Measurements from ENCODE around the gene ATP6V0D1.
"Not testable (repeated sequence)": the region's sequence is repeated elsewhere in the genome, so short reads cannot be mapped to it uniquely, and the experiment has no call there.

The ATP6V0D1 gene

DNA sequence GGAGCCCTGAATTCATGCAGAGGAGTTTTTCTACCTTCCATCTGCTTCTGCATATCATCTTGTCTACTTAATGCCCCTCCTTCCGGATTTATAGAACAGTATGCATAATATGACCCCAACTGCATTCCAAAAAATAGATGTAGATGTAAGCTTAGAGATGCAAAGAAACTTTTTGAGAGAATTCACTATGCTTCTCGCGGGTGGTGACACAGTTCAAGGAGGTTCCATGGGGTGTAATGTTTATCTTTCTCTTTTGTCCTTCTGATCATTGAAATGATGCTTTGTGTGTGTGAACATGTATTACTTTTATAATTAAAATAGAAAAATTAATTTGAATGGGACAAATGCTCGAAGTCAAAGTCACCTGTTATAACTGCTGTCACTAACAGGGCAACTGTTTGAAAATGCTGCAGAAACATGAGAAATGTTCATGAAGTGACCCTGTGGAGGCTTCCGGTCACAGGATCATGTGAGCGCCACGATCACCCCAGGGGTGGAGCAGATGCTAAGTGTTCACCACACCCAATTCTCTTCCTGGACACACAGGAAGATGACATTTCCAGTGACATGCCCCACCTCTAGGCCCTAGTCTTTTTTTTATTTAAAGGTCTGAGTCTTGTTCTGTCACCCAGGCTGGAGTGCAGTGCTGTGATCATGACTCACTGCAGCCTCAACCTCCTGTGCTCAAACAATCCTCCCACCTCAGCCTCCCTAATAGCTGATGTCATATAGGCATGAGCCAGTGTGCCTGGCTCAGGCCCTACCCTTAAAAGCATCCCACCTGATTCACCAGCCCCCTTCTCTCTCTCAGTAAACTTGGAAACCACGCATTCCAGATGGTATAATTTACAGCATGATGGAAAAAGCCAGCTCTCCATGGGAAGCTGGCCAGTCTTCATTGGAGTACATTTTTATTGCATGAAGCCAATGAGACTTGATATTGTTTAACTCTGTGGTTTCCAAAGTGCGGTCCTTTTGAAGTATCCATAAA is 23.4 kb upstream of the ATP6V0D1 start:
- peak; percentile 53 for DNase-seq (ENCODE audit: low spot score)

GRCh38 chr16:67499106-67499505 is 18.1 kb upstream of the ATP6V0D1 start:
- no peak for DNase-seq (ENCODE audit: low spot score)

GRCh38 chr16:67490335-67491096 is 9.6 kb upstream of the ATP6V0D1 start:
- no peak for DNase-seq (ENCODE audit: low spot score)

DNA sequence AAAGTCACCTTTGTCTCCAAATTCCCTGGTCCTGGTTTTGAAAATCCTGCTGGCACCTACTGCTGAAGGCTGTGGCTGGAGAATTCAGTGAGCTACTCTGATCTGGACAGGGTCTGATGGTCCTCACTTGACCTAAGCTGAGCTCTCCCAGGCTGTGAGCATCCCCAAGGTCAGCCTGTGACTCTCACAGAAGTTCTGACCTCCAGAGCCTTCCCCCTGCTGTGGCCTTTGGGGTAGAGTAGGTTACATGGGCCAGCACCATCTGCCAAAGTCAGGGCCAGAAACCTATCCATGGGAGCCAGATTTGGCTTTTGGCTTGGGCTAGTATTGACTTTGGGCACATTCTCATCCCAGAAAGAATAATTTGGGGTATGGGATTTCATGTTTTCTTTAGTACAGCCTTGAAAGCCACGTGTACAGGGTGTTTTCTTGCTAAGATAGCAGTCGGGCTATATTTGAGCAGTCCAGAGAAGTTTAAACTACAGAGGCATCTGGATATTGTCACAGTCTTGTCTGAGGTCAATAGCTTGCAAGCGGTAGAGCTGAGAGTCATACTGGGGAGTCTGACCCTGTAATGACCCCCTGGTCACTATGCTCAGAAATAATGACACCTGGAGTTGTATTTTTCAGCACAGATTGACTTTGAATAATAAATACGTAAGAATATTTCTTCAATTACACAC is 8.6 kb upstream of the ATP6V0D1 start:
- DNase-seq (ENCODE audit: low spot score) = no peak

DNA sequence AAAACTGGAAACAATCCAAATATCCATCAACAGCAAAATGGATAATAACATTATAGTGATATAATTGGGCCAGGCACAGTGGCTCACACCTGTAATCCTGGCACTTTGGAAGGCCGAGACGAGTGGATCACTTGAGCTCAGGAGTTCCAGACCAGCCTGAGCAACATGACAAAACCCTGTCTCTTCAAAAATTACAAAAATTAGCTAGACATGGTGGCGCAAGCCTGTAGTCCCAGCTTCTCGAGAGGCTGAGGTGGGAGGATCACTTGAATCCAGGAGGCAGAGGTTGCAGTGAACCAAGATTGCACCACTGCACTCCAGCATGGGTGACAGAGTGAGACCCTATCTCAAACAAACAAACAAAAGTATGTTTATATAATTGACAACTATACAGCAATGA is 6.6 kb upstream of the ATP6V0D1 start:
- not testable (repeated sequence) for DNase-seq (ENCODE audit: low spot score)

GRCh38 chr16:67486805-67487204 is 5.8 kb upstream of the ATP6V0D1 start:
- DNase-seq (ENCODE audit: low spot score) = no peak

DNA sequence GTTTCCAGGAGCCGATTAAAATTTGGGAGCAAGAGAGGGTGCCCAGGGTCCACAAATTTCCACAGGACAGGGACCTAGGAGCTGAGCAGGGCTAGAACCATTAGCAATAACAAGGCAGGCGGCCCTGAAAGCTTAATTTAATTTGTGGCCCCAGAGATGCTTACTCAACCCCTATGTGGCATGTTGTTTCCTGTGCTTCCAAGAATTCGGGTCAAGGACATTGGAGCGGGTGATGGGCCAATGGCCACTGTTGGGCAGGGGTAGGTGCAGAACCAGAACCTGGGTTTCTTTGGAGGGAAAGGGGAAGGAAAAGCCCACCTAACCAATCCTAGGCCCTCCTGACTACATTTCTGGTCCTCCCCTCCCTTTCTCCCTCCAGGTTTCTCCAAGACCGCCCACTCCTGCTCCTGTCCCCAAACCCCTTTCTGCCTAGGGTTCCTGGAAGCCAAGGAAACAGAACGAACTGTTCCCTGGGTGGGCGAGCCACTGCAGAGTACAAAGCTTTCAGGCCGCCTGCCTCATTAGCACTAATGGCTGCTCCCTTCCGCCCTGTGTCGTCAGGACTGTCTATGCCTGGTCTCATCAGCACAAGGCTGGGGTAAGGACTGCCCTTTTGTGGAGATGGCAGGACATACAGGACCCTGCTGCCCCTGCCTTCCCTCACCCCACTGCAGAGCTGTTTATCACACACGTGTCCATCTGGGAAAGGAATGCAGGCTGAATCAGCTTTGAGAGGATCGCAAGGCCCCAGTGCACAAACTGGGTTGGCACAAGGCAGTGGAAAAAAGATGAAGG is 3.0 kb upstream of the ATP6V0D1 start:
- DNase-seq (ENCODE audit: low spot score) = no peak

DNA sequence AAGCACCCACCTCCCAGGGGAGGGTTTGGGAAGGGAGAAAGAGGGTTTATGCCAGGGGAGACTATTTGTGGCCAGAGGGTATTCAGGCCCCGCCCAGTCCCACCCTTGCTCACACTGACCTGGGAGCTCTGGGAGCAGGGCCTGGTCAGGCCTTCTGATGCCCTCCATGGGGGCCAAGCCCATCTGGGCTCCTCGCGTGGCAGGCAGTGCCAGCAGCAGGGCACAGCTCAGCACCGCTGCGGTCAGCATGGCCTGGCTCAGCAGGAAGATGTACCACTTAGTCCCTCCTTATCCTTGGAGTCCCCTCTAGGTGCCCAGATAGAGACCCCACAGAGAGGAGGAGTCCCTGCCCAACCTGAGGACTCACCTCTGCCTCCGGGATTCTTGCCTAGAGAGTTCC is 2.2 kb upstream of the ATP6V0D1 start, which contains the start of gene AGRP:
TSS of gene AGRP (minus strand) at position 398 of the 400 bp plus-strand sequence. CDS start at position 249, 149 bp downstream.
- no peak for DNase-seq (ENCODE audit: low spot score)

GRCh38 chr16:67482233-67482924 is 1.4 kb upstream of the ATP6V0D1 start:
- no peak for DNase-seq (ENCODE audit: low spot score)

- peak; percentile 49 for DNase-seq (ENCODE audit: low spot score)
Measured at GRCh38 chr16:67481561-67482232, 740 bp upstream of the ATP6V0D1 start.

DNA sequence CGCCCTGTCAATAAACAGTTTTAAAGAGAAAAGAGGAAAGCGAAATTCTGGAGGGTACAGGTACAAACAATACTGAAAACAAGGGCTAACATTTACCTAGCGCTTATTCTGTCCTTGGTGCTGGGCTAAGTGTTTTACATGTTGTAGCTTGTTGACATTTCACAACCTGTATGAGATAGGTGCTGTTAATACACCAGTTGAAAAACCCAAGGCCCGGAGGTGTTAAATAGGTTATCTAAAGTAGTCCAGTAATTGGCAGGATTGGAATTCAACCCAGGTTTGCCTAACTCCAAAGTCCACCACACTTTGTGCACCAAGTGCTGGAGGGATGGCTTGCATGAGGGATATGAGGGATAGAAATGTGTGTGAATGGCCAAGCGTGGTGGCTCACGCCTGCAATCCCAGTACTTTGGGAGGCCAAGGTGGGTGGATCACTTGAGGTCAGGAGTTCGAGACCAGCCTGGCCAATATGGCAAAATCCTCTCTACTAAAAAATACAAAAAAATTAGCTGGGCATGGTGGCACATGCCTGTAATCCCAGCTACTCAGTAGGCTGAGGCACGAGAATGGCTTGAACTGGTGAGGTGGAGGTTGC is 2.9 kb downstream of the ATP6V0D1 start:
- DNase-seq (ENCODE audit: low spot score) = no peak

GRCh38 chr16:67474551-67475455 is 6.2 kb downstream of the ATP6V0D1 start:
- no peak for DNase-seq (ENCODE audit: low spot score)

GRCh38 chr16:67471758-67472384 is 9.1 kb downstream of the ATP6V0D1 start:
- DNase-seq (ENCODE audit: low spot score) = no peak

DNA sequence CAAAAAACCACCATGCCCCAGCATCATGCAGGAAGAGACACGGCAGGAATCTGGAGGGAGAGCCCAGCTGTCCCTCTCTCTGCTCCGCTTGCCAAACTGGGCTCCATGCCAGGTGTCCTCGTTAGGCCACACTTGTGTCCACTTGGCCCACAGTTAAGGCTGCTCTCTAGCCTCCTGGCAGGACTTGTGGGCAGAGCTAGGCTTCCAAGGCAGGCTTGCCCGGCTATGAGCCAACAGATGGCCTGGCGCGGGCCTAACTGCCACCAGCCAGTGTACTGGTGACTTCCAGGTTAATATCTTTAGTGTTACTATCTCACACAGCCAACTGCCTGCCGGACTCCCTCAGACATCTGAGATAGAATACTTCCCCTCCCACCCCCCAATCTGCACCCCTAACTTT is 10.6 kb downstream of the ATP6V0D1 start:
- peak; percentile 96 for DNase-seq (ENCODE audit: low spot score)

DNA sequence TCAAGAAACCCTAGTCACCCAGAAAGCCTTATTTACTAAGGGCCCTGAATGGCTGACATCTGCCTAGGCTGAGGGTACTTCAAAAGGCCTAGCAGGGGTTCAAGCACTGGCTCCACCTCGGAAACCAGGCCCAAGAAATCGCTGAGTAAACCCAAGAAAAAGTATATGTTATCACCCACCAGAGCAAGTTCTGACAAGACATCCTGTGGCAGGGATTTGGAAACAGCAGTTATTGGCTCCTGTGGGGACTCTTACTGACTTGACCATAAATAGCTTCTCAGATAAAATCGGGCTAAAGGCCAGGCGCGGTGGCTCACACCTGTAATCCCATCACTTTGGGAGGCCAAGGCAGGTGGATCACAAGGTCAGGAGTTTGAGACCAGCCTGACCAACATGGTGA is 12.2 kb downstream of the ATP6V0D1 start:
- no peak for DNase-seq (ENCODE audit: low spot score)

GRCh38 chr16:67466581-67466980 is 14.4 kb downstream of the ATP6V0D1 start:
- DNase-seq (ENCODE audit: low spot score) = no peak

DNA sequence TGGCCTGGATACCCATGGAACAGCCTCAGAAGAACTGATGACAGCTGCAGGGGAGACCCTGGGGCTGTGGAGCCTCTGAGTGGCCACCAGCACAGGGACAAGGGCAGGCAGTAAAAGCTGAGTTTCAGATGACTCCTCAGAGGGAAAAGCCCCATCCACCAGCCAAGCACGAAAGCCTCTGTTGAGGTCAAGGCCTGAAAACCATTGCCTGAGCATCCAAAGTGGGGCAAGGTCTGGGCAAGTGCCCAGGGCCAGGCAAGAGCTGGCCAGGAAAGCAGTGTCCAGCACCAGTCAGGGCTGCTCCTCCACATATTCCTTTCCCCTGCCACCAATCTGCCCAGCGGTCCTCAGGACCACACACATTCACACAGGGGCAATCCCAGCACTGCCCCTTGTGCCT is 16.4 kb downstream of the ATP6V0D1 start:
- peak; percentile 57 for DNase-seq (ENCODE audit: low spot score)

DNA sequence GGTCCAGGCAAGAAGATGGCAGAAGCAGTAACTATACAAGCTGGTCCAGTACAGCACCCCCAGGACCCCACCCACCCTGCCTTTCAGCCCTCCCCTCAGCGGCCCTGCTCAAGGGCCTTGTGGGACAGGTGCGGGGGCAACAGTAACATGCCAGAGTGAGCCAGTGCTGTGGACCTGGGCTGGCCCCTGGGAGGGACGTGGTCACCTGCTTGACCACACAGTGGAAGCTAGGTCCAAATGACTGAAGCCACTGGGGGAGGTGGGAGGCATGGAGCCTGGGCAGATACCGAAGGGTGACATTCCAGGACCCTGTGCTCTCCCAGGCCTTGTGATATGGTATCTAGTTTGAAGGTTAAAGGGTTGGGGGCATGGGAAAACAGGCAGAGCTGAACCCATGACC is 17.3 kb downstream of the ATP6V0D1 start:
- no peak for DNase-seq (ENCODE audit: low spot score)
